ENCODE measurements around the gene SLC25A51.

DNA sequence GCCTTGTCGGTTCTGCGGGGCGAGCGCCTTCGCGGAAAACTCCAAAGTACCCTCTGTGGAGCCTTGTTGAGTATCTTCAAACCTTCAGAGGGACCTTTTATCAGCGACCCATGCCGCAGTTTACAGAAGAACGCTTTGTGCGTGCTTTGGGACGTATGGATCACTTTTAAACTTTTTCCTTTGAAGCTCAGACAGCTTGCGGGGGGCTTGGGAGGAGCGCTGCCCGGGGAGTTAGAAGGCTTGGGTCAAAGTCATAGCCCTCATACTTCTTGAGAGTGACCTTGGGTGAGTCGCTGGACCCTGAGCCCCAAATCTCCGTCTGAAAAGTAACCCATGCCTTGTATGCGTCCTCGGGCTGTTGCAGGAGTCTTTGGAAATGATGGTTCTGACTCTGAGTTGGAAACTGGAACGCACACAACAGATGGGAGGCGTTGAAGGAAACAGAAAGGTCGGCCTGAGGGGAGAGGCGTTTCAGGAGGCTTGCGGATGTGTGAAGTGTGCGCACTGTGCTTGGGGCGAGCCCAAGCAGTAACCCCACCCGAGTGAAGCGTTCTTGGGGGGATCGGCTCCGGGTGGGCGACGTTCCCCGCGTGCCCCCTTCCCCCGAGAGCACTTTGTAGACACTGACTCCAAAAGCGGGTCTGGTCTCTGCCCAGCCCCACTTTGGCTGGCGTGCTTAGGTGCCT, 661 bp upstream of the SLC25A51 start:
- TF ChIP-seq, protein P1, sequence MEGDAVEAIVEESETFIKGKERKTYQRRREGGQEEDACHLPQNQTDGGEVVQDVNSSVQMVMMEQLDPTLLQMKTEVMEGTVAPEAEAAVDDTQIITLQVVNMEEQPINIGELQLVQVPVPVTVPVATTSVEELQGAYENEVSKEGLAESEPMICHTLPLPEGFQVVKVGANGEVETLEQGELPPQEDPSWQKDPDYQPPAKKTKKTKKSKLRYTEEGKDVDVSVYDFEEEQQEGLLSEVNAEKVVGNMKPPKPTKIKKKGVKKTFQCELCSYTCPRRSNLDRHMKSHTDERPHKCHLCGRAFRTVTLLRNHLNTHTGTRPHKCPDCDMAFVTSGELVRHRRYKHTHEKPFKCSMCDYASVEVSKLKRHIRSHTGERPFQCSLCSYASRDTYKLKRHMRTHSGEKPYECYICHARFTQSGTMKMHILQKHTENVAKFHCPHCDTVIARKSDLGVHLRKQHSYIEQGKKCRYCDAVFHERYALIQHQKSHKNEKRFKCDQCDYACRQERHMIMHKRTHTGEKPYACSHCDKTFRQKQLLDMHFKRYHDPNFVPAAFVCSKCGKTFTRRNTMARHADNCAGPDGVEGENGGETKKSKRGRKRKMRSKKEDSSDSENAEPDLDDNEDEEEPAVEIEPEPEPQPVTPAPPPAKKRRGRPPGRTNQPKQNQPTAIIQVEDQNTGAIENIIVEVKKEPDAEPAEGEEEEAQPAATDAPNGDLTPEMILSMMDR (IDR thresholded peaks at IDR 0.05) = no peak
- TF ChIP-seq POLR2A (IDR thresholded peaks at IDR 0.05) = no peak

All from testis (tissue), 2 donors.